Tibial nerve (tissue), 4 donors: ENCODE results near the gene WWC2. TPM values are rescaled to one million over a fixed set of nuclear protein-coding genes. Genes with fewer than 3 reads are reported as not detected.

ENCODE experiments used
- DNase-seq, 2 donors: peaks; one replicate each; pipeline ENCODE4 v3.0.0-alpha.2; 2019; ENCODE audit warnings: low spot score in 2 of 2
- H3K27ac ChIP-seq, 4 donors: fragments of 200-600 bp; sonication (generic) in 3 of 4; one replicate each; pipeline ENCODE4 v1.5.1; 2017 to 2019; ENCODE audit warnings: mild to moderate bottlenecking in 1 of 4
- H3K27me3 ChIP-seq, 2 donors: fragments of 200-600 bp; sonication (generic) in 1 of 2; one replicate each; pipeline versions ENCODE4 v1.5.1 to v1.6.0; 2017 to 2019
- H3K36me3 ChIP-seq, 3 donors: fragments of 200-600 bp; sonication (generic); one replicate each; pipeline ENCODE4 v1.5.1; 2018 to 2019
- H3K4me1 ChIP-seq, 4 donors: fragments of 200-600 bp; sonication (generic) in 3 of 4; one replicate each; pipeline ENCODE4 v1.5.1; 2017 to 2019
- H3K4me3 ChIP-seq, 4 donors: fragments of 200-600 bp; sonication (generic) in 3 of 4; one replicate each; pipeline ENCODE4 v1.5.1; 2017 to 2019; ENCODE audit warnings: mild to moderate bottlenecking in 1 of 4, moderate library complexity in 1 of 4
- H3K9me3 ChIP-seq, 4 donors: fragments of 200-600 bp; sonication (generic) in 3 of 4; one replicate each; pipeline ENCODE4 v1.5.1; 2017 to 2019
- CTCF ChIP-seq, 5 experiments: fragments of 200-600 bp in 3 of 5; fragments of 450-650 bp in 2 of 5; sonication (generic) in 3 of 5; IDR thresholded peaks; one replicate each; pipeline ENCODE4 v1.5.1; 2016 to 2019; ENCODE audit warnings: antibody characterized with exemption in 5 of 5, mild to moderate bottlenecking in 3 of 5, moderate library complexity in 2 of 5
- EP300 ChIP-seq, 2 donors: sonication (generic); formaldehyde crosslinking; IDR thresholded peaks; one replicate each; pipeline ENCODE4 v1.6.1; 2017; ENCODE audit warnings: antibody characterized with exemption in 2 of 2, mild to moderate bottlenecking in 1 of 2
- POLR2A ChIP-seq, 2 donors: fragments of 450-650 bp; IDR thresholded peaks; one replicate each; pipeline ENCODE4 v1.6.1; 2017; ENCODE audit warnings: antibody characterized with exemption in 2 of 2, mild to moderate bottlenecking in 2 of 2, moderate library complexity in 2 of 2
- WGBS, 2 donors: methylation state at CpG; one replicate each; pipeline ENCODE4 v1.1.5; 2018; 5-methylcytosine and 5-hydroxymethylcytosine counted together
- total RNA-seq, 4 donors: library from RNA; depleted of rRNA; stranded (reverse); fragments of >200 nt; gene quantifications; one replicate each; pipeline ENCODE4 v1.1.0, GENCODE V29; 2016

Gene WWC2
- total RNA-seq, 4 donors from 2014 or later = 38.2 to 60.9 (median 42.9) TPM

GRCh38 chr4:183106839-183107238, 7.8 kb downstream of the WWC2 start:
- no peaks in the 10 kb centered on the region for H3K36me3 ChIP-seq
- TF ChIP-seq POLR2A (IDR thresholded peaks at IDR 0.05) = no peak
- no peak for TF ChIP-seq EP300 (IDR thresholded peaks at IDR 0.05)
- no peak for TF ChIP-seq CTCF (IDR thresholded peaks at IDR 0.05)
- no peaks in the 10 kb centered on the region for H3K9me3 ChIP-seq
- WGBS, 2 donors = 93 to 99% methylated on average over 4 of the region's 4 CpGs
- no peak overlapping the region for H3K27ac ChIP-seq
- no peak for DNase-seq
- no peaks in the 10 kb centered on the region for H3K27me3 ChIP-seq
- no peak overlapping the region for H3K4me3 ChIP-seq
- peaks cover 0 to 16% (median 2%) of the 10 kb centered on the region in 4 donors for H3K4me1 ChIP-seq

GRCh38 chr4:183107891-183108459, 8.9 kb downstream of the WWC2 start:
- Histone ChIP-seq H3K9me3 (no peaks in the 10 kb centered on the region), H3K4me3 (no peak overlapping the region), H3K4me1 (peaks cover 0 to 9% (median 0%) of the 10 kb centered on the region in 4 donors), H3K27me3 (no peaks in the 10 kb centered on the region), H3K27ac (no peak overlapping the region), H3K36me3 (no peaks in the 10 kb centered on the region)
- DNase-seq = no peak
- 89 to 95% methylated on average over 5 of the region's 5 CpGs for WGBS, 2 donors
- TF ChIP-seq CTCF (IDR thresholded peaks at IDR 0.05) = no peak
- TF ChIP-seq POLR2A (IDR thresholded peaks at IDR 0.05) = no peak
- TF ChIP-seq EP300 (IDR thresholded peaks at IDR 0.05) = no peak

- no peak for DNase-seq
- Histone ChIP-seq H3K36me3 (no peaks in the 10 kb centered on the region), H3K4me1 (peaks cover 0 to 9% (median 0%) of the 10 kb centered on the region in 4 donors), H3K9me3 (no peaks in the 10 kb centered on the region), H3K4me3 (no peak overlapping the region), H3K27me3 (no peaks in the 10 kb centered on the region), H3K27ac (no peak overlapping the region)
- TF ChIP-seq POLR2A (IDR thresholded peaks at IDR 0.05) = no peak
- no peak for TF ChIP-seq EP300 (IDR thresholded peaks at IDR 0.05)
- no peak for TF ChIP-seq CTCF (IDR thresholded peaks at IDR 0.05)
Observed at GRCh38 chr4:183110244-183110643, 11.2 kb downstream of the WWC2 start.

- no peak for DNase-seq
- no peaks in the 10 kb centered on the region for H3K36me3 ChIP-seq
- H3K4me3 ChIP-seq = no peak overlapping the region
- no peaks in the 10 kb centered on the region for H3K9me3 ChIP-seq
- no peaks in the 10 kb centered on the region for H3K27me3 ChIP-seq
- no peak for TF ChIP-seq EP300 (IDR thresholded peaks at IDR 0.05)
- no peak for TF ChIP-seq CTCF (IDR thresholded peaks at IDR 0.05)
- no peak for TF ChIP-seq POLR2A (IDR thresholded peaks at IDR 0.05)
- H3K27ac ChIP-seq = no peak overlapping the region
- 90 to 97% methylated on average over 4 of the region's 4 CpGs for WGBS, 2 donors
- H3K4me1 ChIP-seq = peaks cover 0 to 9% (median 0%) of the 10 kb centered on the region in 4 donors
Observed at GRCh38 chr4:183111452-183111885, 12.4 kb downstream of the WWC2 start.

- Histone ChIP-seq H3K36me3 (no peaks in the 10 kb centered on the region), H3K4me1 (peaks cover 0 to 18% (median 0%) of the 10 kb centered on the region in 4 donors), H3K4me3 (no peak overlapping the region), H3K27ac (no peak overlapping the region), H3K9me3 (no peaks in the 10 kb centered on the region), H3K27me3 (no peaks in the 10 kb centered on the region)
- 26 to 32% methylated on average over 2 of the region's 2 CpGs for WGBS, 2 donors
- TF ChIP-seq EP300 (IDR thresholded peaks at IDR 0.05) (no peak), CTCF (IDR thresholded peaks at IDR 0.05) (no peak)
- no peak for DNase-seq
Observed at GRCh38 chr4:183118141-183118540, 19.1 kb downstream of the WWC2 start.
